Body of pancreas (tissue), 4 donors: ENCODE data around the gene GABRG3.

Experiments
- CTCF ChIP-seq, 7 experiments: fragments of 450-650 bp in 4 of 7; fragments of 200-600 bp in 3 of 7; sonication (generic) in 3 of 7; IDR thresholded peaks; one replicate each; pipeline ENCODE4 v1.5.1; 2016 to 2019; ENCODE audit warnings: antibody characterized with exemption in 7 of 7
- POLR2A ChIP-seq, 3 donors: fragments of 450-650 bp; IDR thresholded peaks; one replicate each; pipeline ENCODE4 v1.6.1; 2016; ENCODE audit warnings: antibody characterized with exemption in 3 of 3, mild to moderate bottlenecking in 2 of 3

DNA sequence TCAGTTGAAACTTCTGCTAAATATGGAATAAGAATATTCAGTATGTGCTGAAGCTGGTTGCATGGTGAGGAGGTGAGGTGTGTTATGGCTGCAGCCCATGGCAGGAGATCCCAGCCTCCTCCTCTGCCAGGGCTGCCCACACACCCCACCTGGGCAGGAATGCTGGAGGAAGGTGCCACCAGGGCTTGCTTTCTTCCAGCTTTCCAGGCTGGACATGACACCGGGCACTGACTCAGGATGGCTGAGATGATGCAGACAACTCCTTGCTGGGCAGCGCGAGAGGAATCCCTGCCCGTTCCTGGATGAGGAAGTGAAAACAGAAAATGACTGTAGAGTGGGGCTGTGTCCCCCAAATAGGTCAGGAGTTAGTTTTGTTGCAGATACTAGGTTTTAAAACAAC lies 14.1 kb downstream of the GABRG3 start:
- TF ChIP-seq CTCF (IDR thresholded peaks at IDR 0.05) (no peak), POLR2A (IDR thresholded peaks at IDR 0.05) (no peak)
